NCI-H345 (cell line): ENCODE data around the gene C1orf105.
"Not testable (repeated sequence)": the region's sequence is repeated elsewhere in the genome, so short reads cannot be mapped to it uniquely, and the experiment has no call there.

Experiments used
- DNase-seq: peaks from one replicate; lab custom pipeline; 2025; lab: John Stamatoyannopoulos, UW

Gene C1orf105

DNA sequence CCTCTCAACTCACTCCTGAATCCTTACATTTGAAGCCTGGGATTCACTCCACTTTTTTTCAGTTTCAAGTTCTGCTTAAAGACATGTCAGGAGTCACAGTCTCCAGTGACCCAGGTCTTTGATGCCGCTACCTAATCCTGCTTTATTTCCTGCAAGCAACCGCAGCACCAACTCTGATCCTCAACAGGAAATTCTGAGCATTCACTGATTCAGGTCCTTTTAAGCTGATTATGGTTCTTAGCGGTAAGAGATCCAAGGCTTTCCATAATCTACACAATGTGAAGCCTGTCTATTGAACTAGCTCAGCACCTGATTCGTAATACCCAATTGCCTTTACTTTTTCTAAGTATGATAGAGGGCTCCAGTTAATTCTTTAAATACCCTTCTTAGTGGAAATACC, 67.1 kb downstream of the C1orf105 start:
- no peak for DNase-seq

DNA sequence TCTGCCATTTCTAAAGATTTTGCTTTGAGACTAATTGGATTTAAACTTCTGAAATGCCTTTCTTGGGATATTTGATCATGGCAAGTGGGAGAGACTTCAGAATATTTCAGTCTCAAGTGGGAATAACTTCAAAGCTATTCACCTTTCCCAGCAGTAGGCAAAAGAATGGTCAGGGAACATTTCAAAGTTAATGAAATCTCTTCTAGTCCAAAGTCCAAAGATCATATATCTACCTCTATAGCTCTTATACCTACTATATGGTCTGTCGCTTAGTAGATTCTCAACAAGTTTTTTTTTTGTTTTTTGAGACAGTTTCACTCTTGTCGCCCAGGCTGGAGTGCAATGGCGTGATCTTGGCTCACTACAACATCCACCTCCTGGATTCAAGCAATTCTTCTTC, 67.9 kb downstream of the C1orf105 start:
- DNase-seq, result no peak

DNA sequence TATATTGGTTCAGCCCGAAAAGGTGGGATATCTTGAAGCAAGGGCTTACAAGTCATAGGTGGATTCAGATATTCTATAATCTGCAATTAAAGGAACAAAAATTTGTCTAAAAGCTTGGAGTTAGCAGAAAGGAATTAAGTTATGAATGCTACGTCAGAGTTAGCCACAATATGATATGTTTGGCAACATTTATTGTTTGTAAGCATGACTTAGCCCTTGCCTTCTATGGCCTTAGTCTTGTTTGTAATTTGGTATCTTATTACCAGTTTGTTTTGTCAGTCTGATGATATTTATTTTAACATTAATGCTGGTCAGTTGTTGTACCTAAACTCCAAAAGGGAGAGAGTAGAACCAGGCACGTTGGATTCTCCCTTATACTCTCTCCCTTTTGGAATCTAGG, 69.4 kb downstream of the C1orf105 start:
- no peak for DNase-seq

DNA sequence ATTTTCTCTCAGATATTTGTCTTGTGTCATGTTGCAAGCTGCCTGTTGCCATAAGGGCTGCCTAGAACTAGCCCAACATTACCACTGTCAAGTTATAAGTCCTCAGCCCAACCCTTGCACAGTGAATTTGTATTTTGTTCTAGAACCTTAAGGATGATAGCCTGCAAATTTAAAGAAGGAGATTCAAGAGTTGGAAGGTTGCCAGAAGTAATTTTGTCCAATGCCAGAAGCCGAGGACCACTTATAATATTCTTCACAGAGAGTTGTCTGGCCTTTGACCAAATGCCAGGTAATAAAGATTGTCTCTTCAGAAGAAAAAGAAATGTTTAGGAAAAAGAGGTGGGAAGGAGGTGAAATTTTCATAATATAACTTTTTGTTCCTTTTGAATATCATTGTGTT, 71.9 kb downstream of the C1orf105 start:
- DNase-seq, result no peak

DNA sequence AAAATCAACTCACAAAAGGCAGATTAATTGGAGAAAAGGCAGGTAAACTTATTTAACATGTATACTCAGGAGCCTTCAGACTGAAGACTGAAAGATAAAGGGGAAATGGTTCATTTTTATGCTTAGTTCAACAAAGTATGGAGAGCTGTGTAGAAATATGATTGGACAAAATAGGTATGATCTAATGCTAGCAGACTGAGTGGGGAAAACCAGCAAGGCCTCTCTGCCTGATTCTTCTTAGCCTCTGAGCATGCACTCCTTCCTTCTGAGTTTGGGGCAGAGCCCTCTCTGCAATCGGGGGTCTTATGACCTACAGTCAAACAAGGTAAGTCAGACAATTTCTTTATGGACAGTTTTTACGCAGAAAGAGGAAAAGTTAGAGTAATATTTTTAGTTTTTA, 73.7 kb downstream of the C1orf105 start:
- no peak for DNase-seq

DNA sequence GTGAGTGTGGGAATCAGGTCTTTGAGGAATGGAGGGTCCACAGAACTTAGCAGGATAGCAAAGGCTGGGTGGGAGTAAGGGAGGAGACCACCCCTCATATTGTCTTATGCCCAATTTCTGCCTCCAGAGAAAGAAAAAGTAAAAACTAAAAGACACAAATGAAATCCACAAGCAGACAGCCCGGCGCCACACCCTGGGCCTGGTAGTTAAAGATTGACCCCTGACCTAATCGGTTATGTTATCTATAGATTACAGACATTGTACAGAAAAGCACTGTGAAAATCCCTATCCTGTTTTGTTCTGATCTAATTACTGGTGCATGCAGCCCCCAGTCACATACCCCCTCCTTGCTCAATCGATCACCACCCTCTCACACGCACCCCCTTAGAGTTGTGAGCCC, 75.6 kb downstream of the C1orf105 start:
- DNase-seq, result not testable (repeated sequence)

DNA sequence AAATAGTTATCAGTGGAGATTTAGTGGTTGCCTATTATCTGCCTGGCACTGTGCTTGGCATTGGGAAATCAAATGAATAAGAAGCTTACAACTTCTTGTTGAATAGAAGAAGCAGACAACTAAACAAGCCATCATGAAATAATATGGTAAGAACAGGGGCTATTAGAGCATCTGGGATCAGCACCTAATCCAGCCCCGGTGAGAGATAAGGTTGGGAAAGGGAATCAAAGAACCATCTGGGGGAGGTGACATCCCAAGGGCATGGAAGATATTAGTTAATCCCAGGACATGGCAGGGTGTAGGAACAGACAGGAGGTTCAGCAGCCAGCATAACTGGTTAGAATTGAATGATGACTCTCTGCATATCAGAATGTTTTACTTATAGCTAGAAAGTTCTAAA, 76.2 kb downstream of the C1orf105 start:
- DNase-seq, result no peak

DNA sequence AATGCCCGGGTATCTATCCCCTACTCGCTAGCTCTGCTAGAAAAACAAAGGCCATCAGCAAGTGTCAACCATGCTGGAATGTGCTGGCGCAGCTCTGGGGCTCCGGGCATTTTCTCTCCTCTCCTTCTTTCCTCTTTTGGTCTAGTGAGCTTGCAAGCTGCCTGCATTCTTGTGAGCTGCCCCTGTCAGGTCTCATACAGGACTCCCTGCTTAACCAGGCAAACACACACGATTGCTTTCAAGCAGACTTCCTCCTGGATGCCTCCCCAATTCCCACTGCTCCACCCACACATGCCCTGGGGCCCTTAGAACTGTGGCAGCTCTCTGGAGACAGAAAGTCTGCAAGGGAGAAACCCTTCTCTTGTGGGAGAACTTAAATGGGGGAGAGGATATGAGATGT, 76.7 kb downstream of the C1orf105 start:
- DNase-seq, result no peak

DNA sequence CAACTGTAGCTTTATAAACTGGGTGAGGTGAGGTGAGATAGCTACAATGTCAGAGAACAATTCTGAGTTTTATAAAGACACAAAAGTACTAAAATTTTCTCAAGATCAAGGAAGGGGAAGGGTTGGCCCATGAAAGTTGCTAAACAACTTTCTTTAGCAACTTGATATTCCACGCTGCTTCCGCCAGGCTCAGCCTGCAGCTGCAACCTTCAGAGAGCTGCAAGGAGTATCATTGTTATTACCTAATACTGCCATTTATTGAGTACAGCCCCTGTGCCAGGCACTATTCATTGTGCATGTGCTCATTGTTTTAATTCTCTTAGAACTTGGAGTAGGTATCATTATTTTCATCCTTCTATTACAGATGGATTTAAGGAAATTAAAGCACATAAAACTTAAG, 78.4 kb downstream of the C1orf105 start:
- DNase-seq, result no peak

DNA sequence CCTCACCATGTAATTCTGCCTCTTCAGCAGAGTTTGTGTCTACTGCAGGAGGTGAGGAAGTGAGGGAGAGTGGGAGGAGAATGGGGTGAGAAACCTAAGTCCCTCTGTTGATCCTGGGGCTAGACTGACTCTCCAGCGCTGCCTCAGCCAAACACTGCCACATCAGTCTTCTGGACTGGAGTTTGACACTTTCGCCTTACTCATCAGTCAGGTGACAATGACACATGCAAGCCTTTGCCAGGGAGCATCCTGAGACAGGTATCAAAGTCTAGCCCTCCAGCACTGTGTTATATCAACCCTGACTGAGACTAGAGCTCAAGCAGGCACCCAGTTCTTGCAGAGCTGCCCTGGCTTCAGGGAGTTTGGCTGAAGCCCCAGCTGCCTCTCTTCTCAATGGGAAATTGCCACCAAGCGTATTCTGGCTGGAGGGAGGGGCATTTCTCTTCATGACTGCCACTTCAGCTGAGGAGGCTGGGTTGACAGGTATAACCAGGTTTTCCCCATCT, 79.2 kb downstream of the C1orf105 start:
- DNase-seq, result peak; percentile 10

DNA sequence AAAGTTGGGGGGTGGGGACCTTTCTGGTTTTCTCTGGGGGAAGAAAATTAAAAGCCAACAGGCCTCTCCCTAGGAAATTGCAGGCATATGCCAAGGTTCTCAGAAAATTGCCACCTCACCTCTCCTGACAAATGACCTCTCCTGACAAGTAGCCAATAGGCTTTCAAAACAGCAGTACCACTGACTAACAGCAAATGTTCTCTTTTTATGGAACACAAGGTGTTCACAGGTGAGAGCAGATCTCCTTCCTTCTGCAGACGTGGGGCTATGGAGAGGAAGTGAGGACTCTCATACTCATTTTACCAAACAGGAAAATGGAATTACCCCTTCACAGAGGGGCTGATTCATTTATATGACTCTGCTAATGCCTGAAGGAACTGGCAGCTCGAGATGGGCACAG, 79.7 kb downstream of the C1orf105 start:
- no peak for DNase-seq

DNA sequence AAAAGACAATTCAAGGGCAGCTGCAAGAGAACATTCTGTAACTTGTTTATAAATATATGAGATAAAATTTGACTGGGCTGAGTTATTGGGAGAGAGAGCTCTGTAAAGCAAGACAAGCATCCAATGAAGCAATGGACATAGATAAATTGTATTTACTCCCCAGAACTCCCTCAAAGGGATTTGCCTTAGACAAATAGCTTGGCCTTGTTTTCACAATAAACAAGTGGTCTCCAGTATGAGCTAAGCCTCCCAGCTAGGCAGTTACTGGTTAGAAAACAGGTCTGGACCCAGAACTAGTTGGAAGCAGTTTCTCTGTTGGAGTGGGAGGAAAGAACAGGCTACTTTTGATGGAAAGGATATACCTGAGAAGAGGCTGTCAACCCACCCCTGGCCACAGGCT, 87.3 kb downstream of the C1orf105 start:
- no peak for DNase-seq

DNA sequence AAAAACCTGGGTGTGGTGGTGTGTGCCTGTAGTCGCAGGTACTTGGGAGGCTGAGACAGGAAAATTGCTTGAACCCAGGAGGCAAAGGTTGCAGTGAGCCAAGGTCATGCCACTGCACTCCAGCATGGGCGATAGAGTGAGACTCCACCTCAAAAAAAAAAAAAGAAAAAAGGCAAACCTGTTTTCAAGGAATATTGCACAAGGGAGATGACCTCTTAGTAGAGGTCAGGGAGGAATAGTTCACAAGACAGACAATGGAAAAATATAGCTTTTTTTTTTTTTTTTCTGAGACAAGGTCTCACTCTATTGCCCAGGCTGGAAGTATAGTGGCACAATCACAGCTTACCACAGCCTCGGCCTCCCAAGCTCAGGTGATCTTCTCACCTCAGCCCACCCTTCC, 90.0 kb downstream of the C1orf105 start:
- no peak for DNase-seq

DNA sequence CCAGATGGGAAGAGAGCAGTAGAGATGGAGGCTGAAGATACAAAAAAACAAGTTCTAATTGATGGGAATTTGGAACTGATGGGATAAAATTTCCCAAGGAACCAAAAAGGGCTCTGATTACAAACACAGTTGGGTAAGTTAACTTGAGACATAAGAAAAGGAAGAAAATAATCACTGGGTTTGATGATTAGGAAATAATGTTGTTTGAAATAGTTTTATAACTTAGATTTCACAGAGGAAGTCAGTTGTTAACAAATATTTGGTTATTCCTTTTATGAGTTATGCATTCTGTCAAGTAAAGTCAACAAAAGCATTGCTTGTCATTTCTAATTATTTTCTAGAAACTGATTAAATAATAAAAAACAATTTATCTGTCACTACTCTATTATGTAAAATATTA, 92.1 kb downstream of the C1orf105 start:
- DNase-seq, result no peak

DNA sequence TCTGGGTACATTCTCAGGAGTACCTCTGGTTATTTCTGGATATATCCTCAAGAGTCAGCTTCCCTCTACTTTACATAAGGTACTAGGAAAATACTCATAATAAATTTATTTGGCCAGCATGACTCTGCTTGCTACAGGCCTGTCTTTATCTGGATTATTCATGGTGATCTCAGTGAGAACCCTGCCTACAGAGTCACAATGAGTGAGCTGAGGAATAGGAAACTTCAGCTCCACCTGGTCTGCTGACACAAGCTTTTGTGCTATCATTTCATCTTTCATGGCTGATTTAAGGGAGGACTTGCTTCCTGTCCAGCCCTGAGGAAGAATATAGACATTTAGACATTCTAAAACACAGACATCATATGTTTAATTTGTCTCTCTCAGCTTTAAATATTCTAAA, 93.0 kb downstream of the C1orf105 start:
- DNase-seq, result no peak

DNA sequence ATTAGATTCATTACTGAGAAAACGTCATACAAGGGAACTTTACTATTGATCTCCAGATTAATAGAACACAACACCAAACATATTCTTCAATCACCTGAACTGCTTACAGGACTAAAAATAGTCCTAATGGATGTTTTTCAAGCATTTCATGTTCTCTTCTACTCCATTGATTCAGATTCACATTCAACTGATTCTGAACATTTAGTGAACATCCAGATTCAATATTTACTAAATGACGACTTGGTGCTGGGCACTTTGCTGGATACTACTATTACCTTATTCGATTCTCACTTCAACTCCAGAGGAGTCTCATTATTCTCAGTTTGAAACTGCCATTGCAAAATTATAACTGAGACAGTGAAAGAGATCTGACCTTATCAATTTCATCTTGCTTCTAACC, 93.6 kb downstream of the C1orf105 start:
- no peak for DNase-seq

DNA sequence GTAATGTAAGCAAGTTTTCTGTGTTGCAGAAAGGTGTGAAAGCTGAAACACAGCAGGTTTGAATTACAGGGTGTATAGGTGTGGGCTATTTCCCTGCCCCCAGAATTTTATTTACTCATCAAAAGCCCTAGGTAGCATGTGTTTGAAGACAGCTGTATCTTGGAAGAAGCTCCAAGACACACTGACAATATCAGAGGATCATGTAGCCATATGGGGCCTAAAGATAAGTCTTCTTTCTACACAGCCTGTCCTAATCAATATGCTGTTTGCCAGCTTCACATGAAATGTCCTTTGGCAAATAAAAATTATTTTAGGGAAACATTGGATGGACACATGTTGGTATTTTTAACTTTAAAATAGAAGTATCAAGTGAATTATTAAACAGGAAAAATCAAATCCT, 95.0 kb downstream of the C1orf105 start:
- DNase-seq, result no peak

DNA sequence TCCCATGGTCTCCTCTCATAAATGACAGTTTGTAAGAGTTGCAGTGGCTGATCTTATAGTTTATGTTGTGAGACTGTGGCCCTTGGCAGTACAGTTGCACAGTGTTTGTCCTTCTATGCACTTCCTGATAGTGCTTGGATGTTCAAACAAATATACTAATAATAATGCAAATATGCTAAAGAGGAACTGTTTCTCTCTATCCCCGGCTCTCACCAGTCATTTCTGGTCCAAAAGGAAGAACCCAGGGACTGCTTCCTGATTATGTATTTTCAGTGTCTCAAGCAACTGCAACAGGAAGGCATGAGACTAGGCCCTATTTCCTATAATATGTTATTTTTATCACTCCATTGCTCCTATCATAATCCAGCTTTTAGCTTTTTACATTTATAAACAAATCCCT, 95.4 kb downstream of the C1orf105 start:
- no peak for DNase-seq

DNA sequence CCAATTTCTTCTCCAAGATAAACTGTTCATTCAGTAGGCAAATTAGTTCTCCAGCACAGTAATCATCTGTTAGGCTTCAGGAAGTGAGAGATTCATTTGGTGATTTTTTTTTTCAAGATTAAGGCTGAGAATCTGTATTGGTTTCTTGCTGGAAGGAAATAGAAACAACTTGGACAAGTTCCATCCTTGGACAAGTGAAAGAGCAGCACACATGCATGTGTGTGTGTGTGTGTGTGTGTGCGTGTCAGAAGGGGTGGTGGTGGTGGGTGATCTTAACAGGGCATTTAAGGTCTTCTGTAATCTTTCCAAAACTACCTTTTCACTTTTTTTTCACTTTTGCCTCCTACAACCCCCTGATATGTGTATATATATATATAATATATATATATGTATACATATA, 96.6 kb downstream of the C1orf105 start:
- no peak for DNase-seq

DNA sequence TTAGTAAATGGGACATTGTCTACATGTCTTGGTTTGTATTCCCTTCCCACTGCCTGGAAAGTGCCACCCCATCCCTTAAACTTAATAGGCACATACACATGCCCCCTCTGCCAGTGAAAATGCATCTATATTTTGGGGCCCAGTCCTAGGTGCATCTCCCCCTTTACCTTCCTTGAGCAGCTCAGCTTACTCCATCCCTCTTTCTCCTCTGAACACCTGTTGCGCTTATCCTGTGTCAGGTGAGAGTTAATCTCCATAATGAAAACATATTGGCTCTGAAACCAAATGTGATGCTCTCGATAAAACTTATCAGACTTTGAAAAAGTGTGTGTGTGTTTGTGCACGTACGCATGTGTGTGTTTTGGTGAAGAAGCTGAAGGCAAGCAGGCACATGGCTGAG, 97.1 kb downstream of the C1orf105 start:
- no peak for DNase-seq
